GM21360 (cell line): ENCODE data around the gene HYI.
"Not testable (repeated sequence)": the region's sequence is repeated elsewhere in the genome, so short reads cannot be mapped to it uniquely, and the experiment has no call there.

Source experiments
- ATAC-seq: cut with Tn5 transposase; IDR thresholded peaks from one replicate; pipeline ENCODE4 v1.9.1; 2021; ENCODE audit warnings: mild to moderate bottlenecking, moderate library complexity; ENCODE audit not compliant: unreplicated experiment

HYI gene

GRCh38 chr1:43465505-43466067 is 11.9 kb upstream of the HYI start:
- no peak for ATAC-seq

- ATAC-seq = no peak
Measured at GRCh38 chr1:43464681-43465504, 11.2 kb upstream of the HYI start.

- ATAC-seq = no peak
Measured at GRCh38 chr1:43463479-43463878, 9.7 kb upstream of the HYI start.

- ATAC-seq = no peak
Measured at GRCh38 chr1:43460988-43461693, 7.4 kb upstream of the HYI start.

- not testable (repeated sequence) for ATAC-seq
Measured at GRCh38 chr1:43458379-43458778, 4.6 kb upstream of the HYI start.

GRCh38 chr1:43455213-43455889 is 1.6 kb upstream of the HYI start:
- no peak for ATAC-seq

- ATAC-seq = peak; percentile 55
Measured at GRCh38 chr1:43454270-43455011, 710 bp upstream of the HYI start.

GRCh38 chr1:43452789-43453441 is 816 bp downstream of the HYI start:
- no peak for ATAC-seq

GRCh38 chr1:43451701-43452532 is 1.8 kb downstream of the HYI start:
- no peak for ATAC-seq

- no peak for ATAC-seq
Measured at GRCh38 chr1:43451157-43451591, 2.6 kb downstream of the HYI start.

- no peak for ATAC-seq
Measured at GRCh38 chr1:43450251-43450941, 3.3 kb downstream of the HYI start.

- ATAC-seq = no peak
Measured at GRCh38 chr1:43449708-43450069, 4.0 kb downstream of the HYI start.

- no peak for ATAC-seq
Measured at GRCh38 chr1:43448955-43449707, 4.6 kb downstream of the HYI start.

GRCh38 chr1:43447891-43448708 is 5.6 kb downstream of the HYI start:
- no peak for ATAC-seq

- no peak for ATAC-seq
Measured at GRCh38 chr1:43446881-43447835, 6.6 kb downstream of the HYI start.

GRCh38 chr1:43446388-43446740 is 7.4 kb downstream of the HYI start:
- no peak for ATAC-seq
